A673 (cell line): ENCODE data around the gene MLNR.

Source experiments
- EZH2 ChIP-seq: fragments of 200-600 bp; sonication (generic); IDR thresholded peaks from 2 replicates; pipeline ENCODE4 v1.6.1; 2017; ENCODE audit warnings: borderline replicate concordance, low read depth, mild to moderate bottlenecking, mixed read lengths, antibody characterized with exemption, low read length; ENCODE audit not compliant: poor library complexity, severe bottlenecking
- TF ChIP-seq, protein P1 (sequence below): fragments of 300-800, 200-600 bp; sonication (generic); conservative IDR thresholded peaks from 2 replicates; pipeline ENCODE4 v1.5.1; 2017; ENCODE audit warnings: low read depth, mild to moderate bottlenecking, antibody characterized with exemption, low read length, moderate library complexity, mixed read lengths

DNA sequence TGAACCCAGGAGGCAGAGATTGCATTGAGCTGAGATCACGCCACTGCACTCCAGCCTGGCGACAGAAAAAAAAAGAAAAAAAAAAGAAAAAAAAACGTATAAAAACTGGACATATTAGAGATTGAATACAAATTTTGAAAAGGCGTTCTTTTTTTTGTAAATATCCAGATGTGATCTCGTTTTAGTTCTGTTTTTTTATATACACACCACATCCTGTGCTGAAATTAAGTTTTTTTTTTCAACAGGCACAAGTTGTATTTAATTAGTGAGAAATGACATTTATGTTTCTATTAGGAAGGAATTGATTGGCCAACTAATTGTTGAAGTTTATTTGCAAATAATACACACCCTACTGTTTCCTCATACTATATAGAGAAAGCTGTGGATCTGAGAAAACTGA, 31.2 kb downstream of the MLNR start:
- TF ChIP-seq, protein P1, sequence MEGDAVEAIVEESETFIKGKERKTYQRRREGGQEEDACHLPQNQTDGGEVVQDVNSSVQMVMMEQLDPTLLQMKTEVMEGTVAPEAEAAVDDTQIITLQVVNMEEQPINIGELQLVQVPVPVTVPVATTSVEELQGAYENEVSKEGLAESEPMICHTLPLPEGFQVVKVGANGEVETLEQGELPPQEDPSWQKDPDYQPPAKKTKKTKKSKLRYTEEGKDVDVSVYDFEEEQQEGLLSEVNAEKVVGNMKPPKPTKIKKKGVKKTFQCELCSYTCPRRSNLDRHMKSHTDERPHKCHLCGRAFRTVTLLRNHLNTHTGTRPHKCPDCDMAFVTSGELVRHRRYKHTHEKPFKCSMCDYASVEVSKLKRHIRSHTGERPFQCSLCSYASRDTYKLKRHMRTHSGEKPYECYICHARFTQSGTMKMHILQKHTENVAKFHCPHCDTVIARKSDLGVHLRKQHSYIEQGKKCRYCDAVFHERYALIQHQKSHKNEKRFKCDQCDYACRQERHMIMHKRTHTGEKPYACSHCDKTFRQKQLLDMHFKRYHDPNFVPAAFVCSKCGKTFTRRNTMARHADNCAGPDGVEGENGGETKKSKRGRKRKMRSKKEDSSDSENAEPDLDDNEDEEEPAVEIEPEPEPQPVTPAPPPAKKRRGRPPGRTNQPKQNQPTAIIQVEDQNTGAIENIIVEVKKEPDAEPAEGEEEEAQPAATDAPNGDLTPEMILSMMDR = no peak
- TF ChIP-seq EZH2 = no peak
